A673 (cell line): ENCODE measurements around the gene TENT5D. TPM values are rescaled to one million over a fixed set of nuclear protein-coding genes. Genes with fewer than 3 reads are reported as not detected.
"Not testable (repeated sequence)": the region's sequence is repeated elsewhere in the genome, so short reads cannot be mapped to it uniquely, and the experiment has no call there.

Experiments used
- BruUV-seq: library from RNA; stranded (reverse); fragments of 400-500 nt; replicated peaks from 2 replicates; lab custom pipeline; 2021; lab: Mats Ljungman, UMichigan
- CTCF ChIA-PET: fragments of 300-600 bp; sonication (Branson Sonifier 250); formaldehyde crosslinking; loops from one replicate; lab custom pipeline; 2022; ENCODE audit warnings: antibody characterized with exemption; lab: Charles Lee
- POLR2A ChIA-PET: fragments of 300-600 bp; sonication (Branson Sonifier 250); formaldehyde crosslinking; loops from one replicate; lab custom pipeline; 2022; ENCODE audit warnings: antibody characterized with exemption; ENCODE audit not compliant: low non-redundant PET; lab: Charles Lee
- DNase-seq: peaks from one replicate; pipeline ENCODE4 v3.0.0-alpha.2; 2015; ENCODE audit warnings: low spot score
- H3K27ac ChIP-seq: fragments of 200-600 bp; sonication (generic); 2 replicates; pipeline ENCODE4 v1.5.1; 2016; ENCODE audit warnings: mixed run types, low read depth, mild to moderate bottlenecking, mixed read lengths, antibody characterized with exemption, low read length; ENCODE audit not compliant: poor library complexity, severe bottlenecking
- H3K27me3 ChIP-seq: fragments of 200-600 bp; sonication (generic); replicated peaks from 2 replicates; pipeline ENCODE4 v1.6.1; 2017; ENCODE audit warnings: mixed run types, low read depth, mild to moderate bottlenecking, mixed read lengths, antibody characterized with exemption, low read length; ENCODE audit not compliant: insufficient read depth, poor library complexity
- H3K36me3 ChIP-seq: fragments of 200-600 bp; sonication (generic); 2 replicates; pipeline ENCODE4 v1.6.1; 2016; ENCODE audit warnings: mixed run types, mild to moderate bottlenecking, mixed read lengths, antibody characterized with exemption, low read length; ENCODE audit not compliant: insufficient read depth, poor library complexity, severe bottlenecking
- H3K4me1 ChIP-seq: fragments of 200-600 bp; sonication (generic); 2 replicates; pipeline ENCODE4 v1.6.1; 2017; ENCODE audit warnings: mixed run types, mild to moderate bottlenecking, mixed read lengths, antibody characterized with exemption, low read length; ENCODE audit not compliant: insufficient read depth, poor library complexity, severe bottlenecking
- H3K4me3 ChIP-seq: fragments of 200-600 bp; sonication (generic); 2 replicates; pipeline ENCODE4 v1.5.1; 2016; ENCODE audit warnings: low read depth, mixed run types, mild to moderate bottlenecking, mixed read lengths, low read length; ENCODE audit not compliant: poor library complexity, severe bottlenecking
- H3K9me3 ChIP-seq: fragments of 200-600 bp; sonication (generic); 2 replicates; pipeline ENCODE4 v1.6.1; 2016; ENCODE audit warnings: mixed run types, low read depth, mild to moderate bottlenecking, mixed read lengths, antibody characterized with exemption, low read length; ENCODE audit not compliant: poor library complexity, severe bottlenecking
- CTCF ChIP-seq: fragments of 300-800, 200-600 bp; sonication (generic); conservative IDR thresholded peaks from 2 replicates; pipeline ENCODE4 v1.5.1; 2017; ENCODE audit warnings: low read depth, mild to moderate bottlenecking, antibody characterized with exemption, low read length, moderate library complexity, mixed read lengths
- EZH2 ChIP-seq: fragments of 200-600 bp; sonication (generic); IDR thresholded peaks from 2 replicates; pipeline ENCODE4 v1.6.1; 2017; ENCODE audit warnings: borderline replicate concordance, low read depth, mild to moderate bottlenecking, mixed read lengths, antibody characterized with exemption, low read length; ENCODE audit not compliant: poor library complexity, severe bottlenecking
- intact Hi-C: fragments of 100-400 bp; cut with micrococcal nuclease; formaldehyde crosslinking; loops from one replicate; pipeline ENCODE4 v1.10.0; 2022; ENCODE audit not compliant: unreplicated experiment
- total RNA-seq: library from RNA; stranded (reverse); gene quantifications from 2 replicates; pipeline ENCODE4 v1.2.3, GENCODE V29; 2021

Gene TENT5D
- total RNA-seq, 1 experiment from 2014 or later, result not detected

- intact Hi-C loops, result loop anchor here (1.0 kb wide), 1 partner anchor 147 kb away; no protein-coding TSS in a partner anchor
- Histone ChIP-seq H3K27me3 (no peaks in the 10 kb centered on the region), H3K36me3 (no peaks in the 10 kb centered on the region), H3K9me3 (peaks cover 5% of the 10 kb centered on the region), H3K4me3 (no peak overlapping the region), H3K4me1 (no peaks in the 10 kb centered on the region), H3K27ac (no peak overlapping the region)
- CTCF ChIA-PET, result no interaction called here
- POLR2A ChIA-PET, result no interaction called here
- BruUV-seq, result no TSS peak
- TF ChIP-seq EZH2 (no peak), CTCF (no peak)
- no peak for DNase-seq
These were observed 11.2 kb downstream of the TENT5D start for GRCh38 chrX:80431505-80431832.

GRCh38 chrX:80432441-80432840 lies 12.2 kb downstream of the TENT5D start:
- CTCF ChIA-PET, result no interaction called here
- H3K36me3 ChIP-seq, result no peaks in the 10 kb centered on the region

GRCh38 chrX:80432863-80433262 lies 12.6 kb downstream of the TENT5D start:
- intact Hi-C loops, result no loop called here
- ChIA-PET CTCF (no interaction called here), POLR2A (no interaction called here)
- no peaks in the 10 kb centered on the region for H3K27me3 ChIP-seq
- no TSS peak for BruUV-seq
- no peak overlapping the region for H3K27ac ChIP-seq
- H3K9me3 ChIP-seq, result peaks cover 5% of the 10 kb centered on the region
- DNase-seq, result no peak
- TF ChIP-seq EZH2, result no peak
- no peak for TF ChIP-seq CTCF
- no peak overlapping the region for H3K4me3 ChIP-seq
- H3K4me1 ChIP-seq, result no peaks in the 10 kb centered on the region
- no peaks in the 10 kb centered on the region for H3K36me3 ChIP-seq

More at GRCh38 chrX:80432441-80432840, 12.2 kb downstream of the TENT5D start:
- BruUV-seq, result no TSS peak
- POLR2A ChIA-PET, result no interaction called here
- H3K27ac ChIP-seq, result no peak overlapping the region
- H3K4me3 ChIP-seq, result no peak overlapping the region
- TF ChIP-seq EZH2, result no peak
- TF ChIP-seq CTCF, result no peak
- intact Hi-C loops, result no loop called here
- no peaks in the 10 kb centered on the region for H3K27me3 ChIP-seq
- peaks cover 5% of the 10 kb centered on the region for H3K9me3 ChIP-seq
- no peak for DNase-seq
- H3K4me1 ChIP-seq, result no peaks in the 10 kb centered on the region

- H3K4me1 ChIP-seq, CTCF ChIA-PET, BruUV-seq, DNase-seq, H3K9me3 ChIP-seq, H3K4me3 ChIP-seq, POLR2A ChIA-PET, H3K27ac ChIP-seq, H3K27me3 ChIP-seq, intact Hi-C loops, H3K36me3 ChIP-seq: not testable (repeated sequence)
These were observed 47.9 kb downstream of the TENT5D start for GRCh38 chrX:80468166-80468565.
